Mammary epithelial cell (primary cell): Measurements from ENCODE around the gene NBAS.

ENCODE experiments used
- EZH2 ChIP-seq: IDR thresholded peaks from 2 replicates; pipeline ENCODE4 v1.6.1; 2012; ENCODE audit warnings: low read length, inconsistent platforms, borderline replicate concordance
- TF ChIP-seq, protein P1 (sequence below), 2 donors: IDR thresholded peaks in 1 of 2; conservative IDR thresholded peaks in 1 of 2; 2 replicates each; pipeline ENCODE4 v1.5.1; 2011 to 2012; ENCODE audit warnings: inconsistent platforms in 2 of 2, low read length in 2 of 2, mild to moderate bottlenecking in 2 of 2, control low read depth in 1 of 2, low read depth in 1 of 2; ENCODE audit not compliant: insufficient read depth in 1 of 2; ENCODE audit errors: extremely low read depth in 1 of 2

DNA sequence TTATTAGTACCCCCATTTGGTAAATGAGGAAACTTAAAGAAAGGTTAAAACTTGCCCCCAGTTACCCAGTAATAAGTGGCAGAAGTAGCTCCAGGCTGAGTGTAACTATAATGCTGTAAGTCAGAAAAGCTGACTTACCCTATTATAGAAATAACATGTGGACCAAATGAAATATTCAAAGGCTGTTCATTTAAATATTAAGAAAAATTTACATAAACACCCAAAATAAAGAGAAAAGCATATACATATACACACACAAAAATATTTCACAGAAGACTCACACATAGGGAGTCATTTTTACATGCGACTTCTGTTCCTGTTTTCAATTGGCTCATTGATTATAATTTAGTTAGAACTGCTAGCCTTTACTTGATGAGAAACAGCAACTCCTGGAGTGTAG, 189.1 kb downstream of the NBAS start:
- TF ChIP-seq EZH2: no peak
- TF ChIP-seq, protein P1, sequence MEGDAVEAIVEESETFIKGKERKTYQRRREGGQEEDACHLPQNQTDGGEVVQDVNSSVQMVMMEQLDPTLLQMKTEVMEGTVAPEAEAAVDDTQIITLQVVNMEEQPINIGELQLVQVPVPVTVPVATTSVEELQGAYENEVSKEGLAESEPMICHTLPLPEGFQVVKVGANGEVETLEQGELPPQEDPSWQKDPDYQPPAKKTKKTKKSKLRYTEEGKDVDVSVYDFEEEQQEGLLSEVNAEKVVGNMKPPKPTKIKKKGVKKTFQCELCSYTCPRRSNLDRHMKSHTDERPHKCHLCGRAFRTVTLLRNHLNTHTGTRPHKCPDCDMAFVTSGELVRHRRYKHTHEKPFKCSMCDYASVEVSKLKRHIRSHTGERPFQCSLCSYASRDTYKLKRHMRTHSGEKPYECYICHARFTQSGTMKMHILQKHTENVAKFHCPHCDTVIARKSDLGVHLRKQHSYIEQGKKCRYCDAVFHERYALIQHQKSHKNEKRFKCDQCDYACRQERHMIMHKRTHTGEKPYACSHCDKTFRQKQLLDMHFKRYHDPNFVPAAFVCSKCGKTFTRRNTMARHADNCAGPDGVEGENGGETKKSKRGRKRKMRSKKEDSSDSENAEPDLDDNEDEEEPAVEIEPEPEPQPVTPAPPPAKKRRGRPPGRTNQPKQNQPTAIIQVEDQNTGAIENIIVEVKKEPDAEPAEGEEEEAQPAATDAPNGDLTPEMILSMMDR (conservative IDR thresholded peaks at IDR 0.05 in 1 of 2, IDR thresholded peaks at IDR 0.05 in 1 of 2; ENCODE audit: extremely low read depth in 1 of 2, insufficient read depth in 1 of 2, low read depth in 1 of 2, low read length in 2 of 2): no peak
